ENCODE results near the gene RTEL1. TPM values are rescaled to one million over a fixed set of nuclear protein-coding genes. Genes with fewer than 3 reads are reported as not detected.
A peak's percentile ranks its signal among the peaks of the same experiment; 100 is the strongest.

The RTEL1 gene
- total and polyA plus RNA-seq, 9 of the 15 experiments (the other 6 are each of a cell fraction or from before 2014, with no cell fraction given): 0.36 to 61.0 (median 17.9) TPM

- TF ChIP-seq MAZ (CRISPR knock-in tag; conservative IDR thresholded peaks at IDR 0.05 in 1 of 2, IDR thresholded peaks at IDR 0.05 in 1 of 2) (peak in 1 of 2 experiments; percentile 23; a peak in 1 of 4 replicates), HMGN3 (IDR thresholded peaks at IDR 0.05; ENCODE audit: borderline replicate concordance, extremely low read depth, insufficient read length, low read depth, low read length) (peak; percentile 15), ZNF239 (CRISPR knock-in tag; IDR thresholded peaks at IDR 0.05) (no peak), XRCC5 (IDR thresholded peaks at IDR 0.05; ENCODE audit: low read depth, low read length) (no peak), KAT7 (CRISPR knock-in tag; IDR thresholded peaks at IDR 0.05; ENCODE audit: borderline replicate concordance) (peak; percentile 20; the same call in 1 of the 2 replicates), RBFOX2 (IDR thresholded peaks at IDR 0.05; ENCODE audit: low read depth, low read length) (peak; percentile 11; the same call in 1 of the 2 replicates), CTCFL (IDR thresholded peaks at IDR 0.05; ENCODE audit: borderline replicate concordance, insufficient read depth, low read depth, low read length, poor library complexity, severe bottlenecking) (peak; percentile 35), PHF20 (IDR thresholded peaks at IDR 0.05; ENCODE audit: partially characterized antibody) (peak; percentile 17), ETS1 (conservative IDR thresholded peaks at IDR 0.05; ENCODE audit: control insufficient read depth, low read depth, low read length) (no peak), TBP (optimal IDR thresholded peaks at IDR 0.05; ENCODE audit: low read depth, low read length) (no peak), CCNT2 (IDR thresholded peaks at IDR 0.05; ENCODE audit: borderline replicate concordance, extremely low read depth, insufficient read length, low read depth, low read length) (peak; percentile 17), ARID4B (CRISPR knock-in tag; IDR thresholded peaks at IDR 0.05) (peak; percentile 40), ZNF12 (CRISPR knock-in tag; IDR thresholded peaks at IDR 0.05) (peak; percentile 35; the same call in 1 of the 2 replicates), NRF1 (conservative IDR thresholded peaks at IDR 0.05 in 1 of 2, IDR thresholded peaks at IDR 0.05 in 1 of 2) (peak in 1 of 2 experiments; percentile 38; a peak in 2 of 4 replicates), ZBTB7A (IDR thresholded peaks at IDR 0.05; ENCODE audit: borderline replicate concordance, control insufficient read depth, low read depth, low read length) (peak; percentile 76; the same call in 1 of the 2 replicates), CBFA2T3 (IDR thresholded peaks at IDR 0.05) (0 out of 2 replicates have a peak, but pooled peaks have one; percentile 1), SIN3A (IDR thresholded peaks at IDR 0.05; ENCODE audit: borderline replicate concordance in 2 of 2, control insufficient read depth in 1 of 2, low read depth in 2 of 2, low read length in 2 of 2) (0 out of 4 replicates have a peak, but pooled peaks have one; percentile 3 to 10)
These were observed 5.7 kb upstream of the RTEL1 start (continued) for GRCh38 chr20:63652192-63652980.
